Sigmoid colon (tissue), 4 donors: ENCODE measurements around the gene KREMEN2.

ENCODE experiments used
- CTCF ChIP-seq, 4 experiments: fragments of 450-650 bp in 3 of 4; fragments of 200-600 bp in 1 of 4; IDR thresholded peaks; one replicate each; pipeline ENCODE4 v1.5.1; 2016 to 2019; ENCODE audit warnings: antibody characterized with exemption in 4 of 4, mild to moderate bottlenecking in 3 of 4, moderate library complexity in 2 of 4
- EP300 ChIP-seq, 4 donors: sonication (generic); formaldehyde crosslinking; IDR thresholded peaks; one replicate each; pipeline ENCODE4 v1.6.1; 2017; ENCODE audit warnings: antibody characterized with exemption in 4 of 4
- POLR2A ChIP-seq, 2 donors: fragments of 450-650 bp; IDR thresholded peaks; one replicate each; pipeline ENCODE4 v1.6.1; 2016; ENCODE audit warnings: antibody characterized with exemption in 2 of 2, mild to moderate bottlenecking in 2 of 2, moderate library complexity in 2 of 2
- POLR2AphosphoS5 ChIP-seq, 4 donors: sonication (generic); formaldehyde crosslinking; IDR thresholded peaks; one replicate each; pipeline ENCODE4 v1.6.1; 2017; ENCODE audit warnings: antibody characterized with exemption in 4 of 4

- TF ChIP-seq CTCF (IDR thresholded peaks at IDR 0.05) (no peak), POLR2A (IDR thresholded peaks at IDR 0.05) (no peak), POLR2AphosphoS5 (IDR thresholded peaks at IDR 0.05) (no peak), EP300 (IDR thresholded peaks at IDR 0.05) (no peak)
These were observed 1.6 kb upstream of the KREMEN2 start for GRCh38 chr16:2962334-2963073.
